H1 (cell line): ENCODE measurements around the gene CCDC40. TPM values are rescaled to one million over a fixed set of nuclear protein-coding genes. Genes with fewer than 3 reads are reported as not detected.

ENCODE experiments used
- CTCF ChIA-PET: fragments of 300-600 bp; sonication (Branson Sonifier 250); formaldehyde crosslinking; loops from one replicate; lab custom pipeline; 2021; ENCODE audit not compliant: partially characterized antibody; lab: Charles Lee
- POLR2A ChIA-PET: fragments of 300-600 bp; sonication (Branson Sonifier 250); formaldehyde crosslinking; loops from one replicate; lab custom pipeline; 2021; ENCODE audit warnings: inconsistent platforms; ENCODE audit not compliant: partially characterized antibody; lab: Charles Lee
- DNase-seq, 2 experiments: peaks; one replicate each; pipeline versions ENCODE4 v3.0.0 to v3.0.0-alpha.2; 2010 to 2022; ENCODE audit warnings: low spot score in 2 of 2, low read depth in 1 of 2, mixed read lengths in 1 of 2
- FAIRE-seq: peaks from 2 replicates; lab custom pipeline; 2011; peaks lifted over from hg19 to GRCh38; lab: Jason Lieb, UNC
- H2AFZ ChIP-seq: 2 replicates; pipeline ENCODE4 v1.8.1; 2012; ENCODE audit warnings: low read length, inconsistent platforms
- H2AK5ac ChIP-seq: 2 replicates; pipeline ENCODE4 v1.6.1; 2013; ENCODE audit warnings: low read depth, low read length
- H2BK120ac ChIP-seq: replicated peaks from 2 replicates; pipeline ENCODE3; 2013; ENCODE audit warnings: low read depth, low read length, inconsistent platforms
- H2BK12ac ChIP-seq: 2 replicates; pipeline ENCODE4 v1.6.1; 2013; ENCODE audit warnings: low read depth, low read length
- H2BK15ac ChIP-seq: 2 replicates; pipeline ENCODE4 v1.6.1; 2013; ENCODE audit warnings: low read length
- H2BK20ac ChIP-seq: 2 replicates; pipeline ENCODE4 v1.6.1; 2013; ENCODE audit warnings: low read length
- H2BK5ac ChIP-seq: 2 replicates; pipeline ENCODE4 v1.6.1; 2013; ENCODE audit warnings: low read depth, low read length
- H3K14ac ChIP-seq: 2 replicates; pipeline ENCODE4 v1.6.1; 2013; ENCODE audit warnings: inconsistent platforms; ENCODE audit not compliant: insufficient read length
- H3K18ac ChIP-seq: 2 replicates; pipeline ENCODE4 v1.6.1; 2013; ENCODE audit warnings: low read length; ENCODE audit errors: extremely low read depth
- H3K23ac ChIP-seq: 2 replicates; pipeline ENCODE4 v1.6.1; 2013; ENCODE audit warnings: inconsistent platforms; ENCODE audit not compliant: insufficient read length
- H3K23me2 ChIP-seq: 2 replicates; pipeline ENCODE4 v1.6.1; 2013; ENCODE audit warnings: low read depth, low read length
- H3K27ac ChIP-seq: 2 replicates; pipeline ENCODE4 v1.6.1; 2011; ENCODE audit warnings: low read depth, low read length, inconsistent platforms
- H3K27me3 ChIP-seq, 4 experiments: replicated peaks in 1 of 4; 1 replicate in 1 of 4; 2 replicates in 3 of 4; pipeline versions ENCODE4 v1.6.1 to v1.8.1; 2011 to 2013; ENCODE audit warnings: low read length in 3 of 4, mild to moderate bottlenecking in 3 of 4, inconsistent platforms in 2 of 4, mixed read lengths in 2 of 4, moderate library complexity in 1 of 4; ENCODE audit not compliant: control insufficient read depth in 3 of 4, insufficient read depth in 3 of 4; ENCODE audit errors: extremely low read depth in 1 of 4
- H3K36me3 ChIP-seq, 4 experiments: 2 replicates each; pipeline versions ENCODE4 v1.6.1 to v1.8.1; 2011 to 2013; ENCODE audit warnings: mild to moderate bottlenecking in 4 of 4, low read length in 3 of 4, moderate library complexity in 2 of 4, control low read depth in 1 of 4, inconsistent platforms in 1 of 4; ENCODE audit not compliant: insufficient read depth in 4 of 4, control insufficient read depth in 2 of 4
- H3K4ac ChIP-seq: replicated peaks from 2 replicates; pipeline ENCODE3; 2013; ENCODE audit warnings: low read length, low read depth, mixed read lengths, inconsistent platforms; ENCODE audit not compliant: insufficient read length
- H3K4me1 ChIP-seq, 4 experiments: replicated peaks in 1 of 4; 1 replicate in 1 of 4; 2 replicates in 3 of 4; pipeline versions ENCODE4 v1.6.1 to v1.8.1; 2011 to 2013; ENCODE audit warnings: low read length in 3 of 4, inconsistent platforms in 2 of 4, mixed read lengths in 1 of 4; ENCODE audit not compliant: insufficient read depth in 4 of 4, control insufficient read depth in 3 of 4
- H3K4me2 ChIP-seq, 2 experiments: 2 replicates each; pipeline versions ENCODE4 v1.6.1 to v1.8.1; 2011 to 2013; ENCODE audit warnings: low read depth in 2 of 2, low read length in 2 of 2, control low read depth in 1 of 2, inconsistent platforms in 1 of 2, mild to moderate bottlenecking in 1 of 2; ENCODE audit not compliant: insufficient read depth in 1 of 2
- H3K4me3 ChIP-seq, 4 experiments: fragments of 200-600, 300-600 bp in 1 of 4; sonication (generic), shearing (Covaris generic), sonication (Bioruptor Twin) in 1 of 4; 2 replicates each; pipeline versions ENCODE4 v1.5.1 to v1.8.1; 2011 to 2016; ENCODE audit warnings: low read length in 4 of 4, low read depth in 3 of 4, control low read depth in 2 of 4, inconsistent platforms in 2 of 4, mild to moderate bottlenecking in 2 of 4, mixed read lengths in 1 of 4, moderate library complexity in 1 of 4; ENCODE audit not compliant: insufficient read depth in 2 of 4; ENCODE audit errors: extremely low read depth in 1 of 4
- H3K56ac ChIP-seq: replicated peaks from 2 replicates; pipeline ENCODE3; 2013; ENCODE audit warnings: low read depth, mild to moderate bottlenecking, mixed read lengths, low read length, inconsistent platforms; ENCODE audit not compliant: insufficient read length
- H3K79me1 ChIP-seq: 2 replicates; pipeline ENCODE4 v1.6.1; 2013; ENCODE audit warnings: low read depth, low read length, control low read depth
- H3K79me2 ChIP-seq, 2 experiments: 2 replicates each; pipeline versions ENCODE4 v1.6.1 to v1.8.1; 2012 to 2013; ENCODE audit warnings: low read length in 2 of 2, mild to moderate bottlenecking in 2 of 2, inconsistent platforms in 1 of 2; ENCODE audit not compliant: insufficient read depth in 2 of 2, control insufficient read depth in 1 of 2
- H3K9ac ChIP-seq, 4 experiments: replicated peaks in 1 of 4; 1 replicate in 1 of 4; 2 replicates in 3 of 4; pipeline versions ENCODE4 v1.6.1 to v1.8.1; 2011 to 2013; ENCODE audit warnings: low read depth in 3 of 4, low read length in 3 of 4, control low read depth in 2 of 4, mild to moderate bottlenecking in 2 of 4, moderate library complexity in 2 of 4, inconsistent platforms in 1 of 4; ENCODE audit errors: extremely low read depth in 1 of 4
- H3K9me3 ChIP-seq, 2 experiments: 2 replicates each; pipeline versions ENCODE4 v1.6.1 to v1.8.1; 2012 to 2013; ENCODE audit warnings: mild to moderate bottlenecking in 2 of 2, moderate library complexity in 2 of 2, control low read depth in 1 of 2, inconsistent platforms in 1 of 2, low read depth in 1 of 2, low read length in 1 of 2, mixed read lengths in 1 of 2; ENCODE audit not compliant: insufficient read depth in 2 of 2
- H4K20me1 ChIP-seq, 2 experiments: replicated peaks in 1 of 2; 2 replicates each; pipeline versions ENCODE3 to v1.8.1; 2011 to 2013; ENCODE audit warnings: inconsistent platforms in 2 of 2, low read length in 2 of 2, mild to moderate bottlenecking in 1 of 2; ENCODE audit not compliant: insufficient read depth in 2 of 2, control insufficient read depth in 1 of 2
- H4K5ac ChIP-seq: 2 replicates; pipeline ENCODE4 v1.6.1; 2013; ENCODE audit warnings: low read length, low read depth, mixed read lengths, inconsistent platforms; ENCODE audit not compliant: insufficient read length
- H4K8ac ChIP-seq: 2 replicates; pipeline ENCODE4 v1.8.0; 2013; ENCODE audit warnings: mild to moderate bottlenecking, moderate library complexity, low read length, inconsistent platforms; ENCODE audit not compliant: insufficient read depth; ENCODE audit errors: extremely low read depth
- H4K91ac ChIP-seq: replicated peaks from 2 replicates; pipeline ENCODE3; 2013; ENCODE audit warnings: low read length, mixed read lengths, inconsistent platforms; ENCODE audit not compliant: insufficient read length
- CBX5 ChIP-seq: fragments of 300-800, 300-1000 bp; sonication (generic); IDR thresholded peaks from 2 replicates; pipeline ENCODE4 v1.7.1; 2016; ENCODE audit warnings: antibody characterized with exemption, low read length, low read depth
- CBX8 ChIP-seq: fragments of 300-800, 300-1000 bp; sonication (generic); IDR thresholded peaks from 2 replicates; pipeline ENCODE4 v1.7.1; 2016; ENCODE audit warnings: low read depth, low read length, borderline replicate concordance
- SIRT6 ChIP-seq: IDR thresholded peaks from one replicate; pipeline ENCODE4 v1.7.1; 2012; ENCODE audit warnings: low read length, inconsistent platforms
- WGBS, 2 experiments: shearing (Covaris generic) in 1 of 2; methylation state at CpG; one replicate each; pipeline versions ENCODE4 v1.1.6 to v1.1.7; 2013 to 2015; ENCODE audit warnings: low lambda C conversion rate in 2 of 2, mixed read lengths in 2 of 2, inconsistent platforms in 1 of 2, low coverage in 1 of 2, missing lambda C conversion rate in 1 of 2; ENCODE audit not compliant: insufficient replicate concordance in 2 of 2, insufficient coverage in 1 of 2, insufficient read length in 1 of 2; ENCODE audit errors: extremely low coverage in 1 of 2, missing lambda C conversion rate in 1 of 2; 5-methylcytosine and 5-hydroxymethylcytosine counted together
- polyA plus RNA-seq, 7 experiments: library from polyadenylated mRNA; depleted of rRNA in 3 of 7; stranded (reverse) in 5 of 7; unstranded in 2 of 7; fragments of >200 nt in 5 of 7; fragments of 200-250 nt in 2 of 7; gene quantifications; 1 replicate in 5 of 7; 2 replicates in 1 of 7; 4 replicates in 1 of 7; pipeline versions ENCODE4 v1.2.1 to v1.2.3, GENCODE V29; 2011 to 2013; ENCODE audit warnings: missing spikeins in 2 of 7, mixed read lengths in 2 of 7
- total RNA-seq: library from RNA; stranded (reverse); fragmentation: NEBNext Ultra II Directional; extraction: Animal tissue kit (Norgen Biotek cat#: 25700); gene quantifications from 2 replicates; pipeline ENCODE4 v1.2.1, GENCODE V29; 2021

The CCDC40 gene
- total and polyA plus RNA-seq, 2 of the 8 experiments (the other 6 are each of a cell fraction or from before 2014, with no cell fraction given) = 4.1 to 11.5 TPM

GRCh38 chr17:80032614-80033171, 3.7 kb upstream of the CCDC40 start:
- no peak overlapping the region for H2BK20ac ChIP-seq
- H4K8ac ChIP-seq = no peak overlapping the region
- no peak overlapping the region for H2BK12ac ChIP-seq
- H4K91ac ChIP-seq = no peak overlapping the region
- H3K4ac ChIP-seq = no peak overlapping the region
- H3K4me1 ChIP-seq = peaks cover 0 to 8% (median 4%) of the 10 kb centered on the region in 4 experiments; a peak in 5 of 7 replicates
- H2AFZ ChIP-seq = no peak overlapping the region
- ChIA-PET POLR2A (interaction anchor here (1.1 to 1.6 kb wide), 2 partner anchors 62 to 91 kb away, joined by 3 read pairs; no protein-coding TSS in a partner anchor), CTCF (interaction anchor here (1.0 to 10.8 kb wide), 3 partner anchors 11 to 50 kb away, joined by 3 to 110 read pairs (median 3); no protein-coding TSS in a partner anchor)
- 86% methylated on average over 9 of the region's 9 CpGs; no CpG with 5 or more reads in 1 of the 2 experiments for WGBS, 2 experiments
- H4K5ac ChIP-seq = no peak overlapping the region
- H3K23ac ChIP-seq = no peak overlapping the region
- no peaks in the 10 kb centered on the region for H3K9me3 ChIP-seq
- no peak overlapping the region for H2BK15ac ChIP-seq
- no peak overlapping the region; a peak in 1 of 4 replicates for H3K4me2 ChIP-seq
- no peak overlapping the region for H3K27ac ChIP-seq
- H3K36me3 ChIP-seq = no peaks in the 10 kb centered on the region
- H2BK120ac ChIP-seq = no peak overlapping the region
- H3K79me1 ChIP-seq = peaks cover 35% of the 10 kb centered on the region
- no peak overlapping the region for H3K4me3 ChIP-seq
- no peak for FAIRE-seq
- H3K56ac ChIP-seq = no peak overlapping the region
- H2BK5ac ChIP-seq = no peak overlapping the region
- no peak for DNase-seq
- no peak overlapping the region for H3K18ac ChIP-seq
- peaks cover 2% of the 10 kb centered on the region; the same call in 1 of the 2 replicates for H3K23me2 ChIP-seq
- H3K27me3 ChIP-seq = no peaks in the 10 kb centered on the region
- H3K14ac ChIP-seq = no peak overlapping the region
- no peak overlapping the region; a peak in 1 of 7 replicates for H3K9ac ChIP-seq
- H2AK5ac ChIP-seq = no peak overlapping the region
- H3K79me2 ChIP-seq = peaks cover 12 to 75% of the 10 kb centered on the region in 2 experiments
- H4K20me1 ChIP-seq = peaks cover 22 to 33% of the 10 kb centered on the region in 2 experiments
- no peak for TF ChIP-seq SIRT6
- no peak for TF ChIP-seq CBX5
- TF ChIP-seq CBX8 = no peak
